ENCODE measurements around the gene IL10RA. TPM values are rescaled to one million over a fixed set of nuclear protein-coding genes. Genes with fewer than 3 reads are reported as not detected.

Gene IL10RA
- total RNA-seq, 2 donors from 2014 or later, result 4.6 to 11.4 TPM

- TF ChIP-seq, protein P1, sequence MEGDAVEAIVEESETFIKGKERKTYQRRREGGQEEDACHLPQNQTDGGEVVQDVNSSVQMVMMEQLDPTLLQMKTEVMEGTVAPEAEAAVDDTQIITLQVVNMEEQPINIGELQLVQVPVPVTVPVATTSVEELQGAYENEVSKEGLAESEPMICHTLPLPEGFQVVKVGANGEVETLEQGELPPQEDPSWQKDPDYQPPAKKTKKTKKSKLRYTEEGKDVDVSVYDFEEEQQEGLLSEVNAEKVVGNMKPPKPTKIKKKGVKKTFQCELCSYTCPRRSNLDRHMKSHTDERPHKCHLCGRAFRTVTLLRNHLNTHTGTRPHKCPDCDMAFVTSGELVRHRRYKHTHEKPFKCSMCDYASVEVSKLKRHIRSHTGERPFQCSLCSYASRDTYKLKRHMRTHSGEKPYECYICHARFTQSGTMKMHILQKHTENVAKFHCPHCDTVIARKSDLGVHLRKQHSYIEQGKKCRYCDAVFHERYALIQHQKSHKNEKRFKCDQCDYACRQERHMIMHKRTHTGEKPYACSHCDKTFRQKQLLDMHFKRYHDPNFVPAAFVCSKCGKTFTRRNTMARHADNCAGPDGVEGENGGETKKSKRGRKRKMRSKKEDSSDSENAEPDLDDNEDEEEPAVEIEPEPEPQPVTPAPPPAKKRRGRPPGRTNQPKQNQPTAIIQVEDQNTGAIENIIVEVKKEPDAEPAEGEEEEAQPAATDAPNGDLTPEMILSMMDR (IDR thresholded peaks at IDR 0.05), result no peak
- no peak for DNase-seq (ENCODE audit: low spot score)
- Histone ChIP-seq H3K27me3 (no peaks in the 10 kb centered on the region), H3K4me3 (no peak overlapping the region), H3K27ac (no peak overlapping the region), H3K4me1 (peaks cover 0 to 18% of the 10 kb centered on the region in 2 donors), H3K9me3 (no peaks in the 10 kb centered on the region), H3K36me3 (no peaks in the 10 kb centered on the region)
These were observed 5.9 kb upstream of the IL10RA start for GRCh38 chr11:117980280-117980679.

DNA sequence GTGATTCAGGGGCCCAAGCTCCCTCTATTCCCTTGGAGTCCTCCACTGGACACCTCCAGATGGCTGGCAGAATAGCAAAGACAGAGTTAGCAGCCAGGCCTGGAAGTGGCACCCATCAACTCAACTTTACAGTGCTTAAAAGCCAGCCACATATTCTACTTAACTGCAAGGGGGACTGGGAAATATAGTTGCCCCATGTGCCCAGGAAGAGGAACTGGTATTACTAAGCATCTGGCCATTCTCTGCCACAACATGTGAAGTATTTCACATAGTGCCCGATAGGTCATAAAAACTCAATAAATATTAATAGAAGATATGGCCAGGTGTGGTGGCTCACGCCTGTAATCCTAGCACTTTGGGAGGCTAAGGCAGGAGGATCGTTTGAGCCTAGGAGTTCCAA lies 5.5 kb upstream of the IL10RA start:
- Histone ChIP-seq H3K4me1 (peaks cover 0 to 19% of the 10 kb centered on the region in 2 donors), H3K27me3 (no peaks in the 10 kb centered on the region), H3K36me3 (no peaks in the 10 kb centered on the region), H3K9me3 (no peaks in the 10 kb centered on the region), H3K27ac (no peak overlapping the region), H3K4me3 (no peak overlapping the region)
- TF ChIP-seq, protein P1 (IDR thresholded peaks at IDR 0.05), result no peak
- peak; percentile 30 for DNase-seq (ENCODE audit: low spot score)

DNA sequence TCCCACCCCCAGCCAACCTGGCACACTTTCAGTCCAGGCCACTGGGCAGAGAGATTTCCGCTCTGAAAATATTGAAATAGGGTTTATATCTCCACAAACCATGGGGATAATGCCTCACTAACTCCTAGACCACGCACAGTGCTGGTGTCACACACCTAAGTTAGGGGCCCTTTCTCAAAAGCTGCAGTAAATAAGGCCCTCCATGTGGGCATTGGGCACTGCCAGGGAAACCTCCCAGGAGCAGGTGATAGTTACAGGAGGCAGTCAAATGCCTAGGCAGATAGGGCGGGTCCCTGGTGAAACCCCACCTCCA lies 3.1 kb upstream of the IL10RA start:
- TF ChIP-seq, protein P1 (IDR thresholded peaks at IDR 0.05), result no peak
- H3K27ac ChIP-seq, result no peak overlapping the region
- no peaks in the 10 kb centered on the region for H3K9me3 ChIP-seq
- no peak overlapping the region for H3K4me3 ChIP-seq
- no peak for DNase-seq (ENCODE audit: low spot score)
- peaks cover 0 to 31% of the 10 kb centered on the region in 2 donors for H3K4me1 ChIP-seq
- no peaks in the 10 kb centered on the region for H3K27me3 ChIP-seq
- no peaks in the 10 kb centered on the region for H3K36me3 ChIP-seq

- H3K9me3 ChIP-seq, result no peaks in the 10 kb centered on the region
- H3K27ac ChIP-seq, result no peak overlapping the region
- no peaks in the 10 kb centered on the region for H3K36me3 ChIP-seq
- TF ChIP-seq, protein P1 (IDR thresholded peaks at IDR 0.05), result no peak
- no peaks in the 10 kb centered on the region for H3K27me3 ChIP-seq
- no peak for DNase-seq (ENCODE audit: low spot score)
- H3K4me1 ChIP-seq, result peaks cover 0 to 17% of the 10 kb centered on the region in 2 donors
- H3K4me3 ChIP-seq, result no peak overlapping the region
These were observed 1.7 kb upstream of the IL10RA start for GRCh38 chr11:117984476-117984875.

DNA sequence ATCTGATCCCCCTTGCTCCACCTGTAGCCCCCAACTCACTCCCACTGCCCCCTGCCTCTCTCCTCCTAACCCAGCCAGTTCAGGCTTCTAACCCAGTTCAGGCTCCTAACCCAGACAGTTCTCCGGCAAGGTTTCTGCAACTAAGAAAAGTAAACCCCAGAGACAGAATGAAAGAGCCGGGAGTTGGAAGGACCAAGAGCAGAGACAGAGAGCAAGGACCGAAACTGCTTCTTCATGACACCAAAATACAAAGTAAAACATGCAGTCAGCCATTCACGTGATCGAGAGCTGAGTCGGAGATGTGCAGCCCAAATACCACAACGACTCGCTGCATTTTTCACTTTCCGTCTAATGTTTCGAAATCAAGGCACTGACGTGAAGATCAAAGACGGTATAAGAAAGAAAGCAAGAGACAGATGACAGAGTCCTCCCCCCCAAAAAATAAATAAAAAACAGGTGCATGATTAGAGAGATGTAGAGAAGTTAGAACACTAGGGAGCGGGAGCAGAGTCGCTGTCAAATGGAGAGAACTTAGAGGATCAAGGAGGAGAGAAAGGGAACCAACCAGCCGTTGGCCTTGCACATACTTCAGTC lies 884 bp downstream of the IL10RA start:
- Histone ChIP-seq H3K4me3 (peak overlapping the region; percentile 44 to 60), H3K27ac (peak overlapping the region; percentile 63 to 64), H3K36me3 (peaks cover 4% of the 10 kb centered on the region), H3K4me1 (peaks cover 0 to 13% of the 10 kb centered on the region in 2 donors), H3K9me3 (no peaks in the 10 kb centered on the region), H3K27me3 (no peaks in the 10 kb centered on the region)
- TF ChIP-seq, protein P1 (IDR thresholded peaks at IDR 0.05), result no peak
- no peak for DNase-seq (ENCODE audit: low spot score)

Measured in right atrium auricular region (tissue), 2 donors.